Measurements from ENCODE around the gene ULK1.
"Not testable (repeated sequence)": the region's sequence is repeated elsewhere in the genome, so short reads cannot be mapped to it uniquely, and the experiment has no call there.

Gene ULK1

DNA sequence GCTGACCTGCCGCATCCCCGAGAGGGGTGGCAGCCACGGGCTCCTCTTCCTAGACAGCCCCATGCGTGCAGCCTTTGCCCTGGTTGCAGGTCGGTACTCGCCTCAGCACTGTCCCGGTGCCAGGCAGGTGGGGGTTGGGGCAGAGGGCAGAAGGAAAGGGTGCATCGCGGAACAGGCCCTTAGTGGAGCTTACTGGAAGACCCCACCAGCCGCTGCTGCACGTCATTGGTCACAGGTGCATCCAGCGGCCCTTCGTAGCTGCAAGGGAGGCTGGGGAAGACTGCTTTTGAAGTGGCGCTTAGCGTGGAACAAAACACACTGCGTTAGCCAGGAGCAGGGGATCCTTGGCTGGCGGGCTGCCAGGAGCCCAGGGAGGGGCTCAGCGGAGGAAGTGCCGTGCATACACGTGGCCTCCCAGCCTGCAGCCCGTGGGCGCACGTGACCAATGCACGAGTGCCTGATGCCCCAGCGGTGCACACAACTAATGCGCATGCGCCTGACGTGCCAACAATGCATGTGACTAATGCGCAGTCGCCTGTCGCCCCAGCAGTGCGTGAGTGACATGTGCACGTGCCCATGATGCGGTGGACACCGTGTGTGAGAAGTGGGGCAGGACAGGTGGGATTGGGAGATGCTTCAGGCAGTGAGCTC, 50.3 kb downstream of the ULK1 start:
- no peak overlapping the region for H3K27ac ChIP-seq

DNA sequence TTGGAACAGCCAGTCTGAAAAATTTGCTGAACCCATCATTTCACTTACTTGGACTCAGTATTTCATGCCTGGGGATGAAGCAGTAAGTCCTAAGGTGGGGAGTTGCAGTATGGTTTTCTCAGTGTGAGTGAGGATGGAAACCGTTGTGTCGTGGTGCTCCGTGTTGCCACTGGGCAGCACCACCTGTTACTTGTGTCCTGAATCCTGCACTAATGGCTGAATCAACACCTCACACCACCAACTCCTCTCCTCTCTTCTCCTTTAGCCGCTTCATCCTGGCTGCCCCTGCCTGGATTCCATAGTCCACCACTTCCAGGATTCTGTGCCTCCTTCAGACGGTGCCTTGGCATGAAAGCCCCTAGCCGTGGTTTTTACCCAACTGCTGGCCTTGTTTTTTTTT, 52.3 kb downstream of the ULK1 start:
- no peak for TF ChIP-seq ZFX (IDR thresholded peaks at IDR 0.05; ENCODE audit: borderline replicate concordance)
- TF ChIP-seq, protein P1, sequence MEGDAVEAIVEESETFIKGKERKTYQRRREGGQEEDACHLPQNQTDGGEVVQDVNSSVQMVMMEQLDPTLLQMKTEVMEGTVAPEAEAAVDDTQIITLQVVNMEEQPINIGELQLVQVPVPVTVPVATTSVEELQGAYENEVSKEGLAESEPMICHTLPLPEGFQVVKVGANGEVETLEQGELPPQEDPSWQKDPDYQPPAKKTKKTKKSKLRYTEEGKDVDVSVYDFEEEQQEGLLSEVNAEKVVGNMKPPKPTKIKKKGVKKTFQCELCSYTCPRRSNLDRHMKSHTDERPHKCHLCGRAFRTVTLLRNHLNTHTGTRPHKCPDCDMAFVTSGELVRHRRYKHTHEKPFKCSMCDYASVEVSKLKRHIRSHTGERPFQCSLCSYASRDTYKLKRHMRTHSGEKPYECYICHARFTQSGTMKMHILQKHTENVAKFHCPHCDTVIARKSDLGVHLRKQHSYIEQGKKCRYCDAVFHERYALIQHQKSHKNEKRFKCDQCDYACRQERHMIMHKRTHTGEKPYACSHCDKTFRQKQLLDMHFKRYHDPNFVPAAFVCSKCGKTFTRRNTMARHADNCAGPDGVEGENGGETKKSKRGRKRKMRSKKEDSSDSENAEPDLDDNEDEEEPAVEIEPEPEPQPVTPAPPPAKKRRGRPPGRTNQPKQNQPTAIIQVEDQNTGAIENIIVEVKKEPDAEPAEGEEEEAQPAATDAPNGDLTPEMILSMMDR (IDR thresholded peaks at IDR 0.05) = no peak
- 0 out of 2 replicates have a peak overlapping the region, but pooled peaks have one; percentile 10 for H3K27ac ChIP-seq

More for the DNA sequence above, 50.3 kb downstream of the ULK1 start:
- no peak for TF ChIP-seq ZFX (IDR thresholded peaks at IDR 0.05; ENCODE audit: borderline replicate concordance)

DNA sequence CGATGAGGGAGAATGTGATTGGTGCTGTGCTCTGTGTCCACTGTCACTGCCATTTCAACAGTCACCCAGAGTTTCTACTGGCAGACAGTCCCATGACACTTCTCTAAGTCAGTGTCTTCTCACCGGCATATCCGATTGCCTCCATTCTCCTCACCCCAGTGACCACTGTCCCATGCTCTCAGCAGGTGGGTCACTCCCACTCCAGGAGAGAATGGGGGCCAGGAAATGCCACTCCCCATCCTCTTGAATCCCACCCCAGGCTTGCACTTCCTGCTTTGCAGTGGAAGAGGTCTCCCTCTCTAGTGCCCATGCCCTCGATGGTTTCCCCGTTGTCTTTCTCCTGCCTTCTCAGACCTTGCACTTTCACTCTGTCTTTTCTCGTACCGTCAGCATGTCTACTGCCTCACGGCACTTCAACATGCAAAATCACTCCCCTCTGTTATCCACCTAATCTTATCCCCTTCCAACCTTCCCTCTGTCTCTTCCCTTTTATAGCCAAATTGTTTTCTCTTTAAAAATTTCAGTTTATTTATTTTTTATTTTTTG, 53.1 kb downstream of the ULK1 start:
- H3K27ac ChIP-seq = 0 out of 2 replicates have a peak overlapping the region, but pooled peaks have one; percentile 10
- TF ChIP-seq, protein P1 (IDR thresholded peaks at IDR 0.05) = no peak
- TF ChIP-seq ZFX (IDR thresholded peaks at IDR 0.05; ENCODE audit: borderline replicate concordance) = no peak

DNA sequence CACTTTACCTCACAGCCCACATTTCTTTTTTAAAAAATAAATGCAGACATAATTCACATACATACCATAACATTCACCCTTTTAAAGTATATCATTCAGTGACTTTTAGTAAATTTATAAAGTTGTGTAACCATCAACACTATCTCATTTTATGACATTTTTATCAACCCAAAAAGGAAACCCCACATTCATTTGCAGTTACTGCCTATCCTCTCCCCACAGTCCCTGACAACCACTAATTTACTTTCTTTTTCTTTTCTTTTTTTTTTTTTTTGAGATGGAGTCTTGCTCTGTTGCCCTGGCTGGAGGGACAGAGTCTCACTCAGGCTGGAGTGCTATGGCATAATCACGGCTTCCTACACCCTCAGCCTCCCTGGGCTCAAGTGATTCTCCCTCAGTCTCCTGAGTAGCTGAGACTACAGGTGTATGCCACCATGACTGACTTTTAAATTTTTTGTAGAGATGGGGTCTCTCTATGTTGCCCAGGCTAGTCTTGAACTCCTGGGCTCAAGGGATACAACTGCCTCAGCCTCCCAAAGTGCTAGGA, 53.8 kb downstream of the ULK1 start:
- no peak for TF ChIP-seq ZFX (IDR thresholded peaks at IDR 0.05; ENCODE audit: borderline replicate concordance)
- TF ChIP-seq, protein P1 (IDR thresholded peaks at IDR 0.05) = no peak
- peak overlapping the region; percentile 84 for H3K27ac ChIP-seq

DNA sequence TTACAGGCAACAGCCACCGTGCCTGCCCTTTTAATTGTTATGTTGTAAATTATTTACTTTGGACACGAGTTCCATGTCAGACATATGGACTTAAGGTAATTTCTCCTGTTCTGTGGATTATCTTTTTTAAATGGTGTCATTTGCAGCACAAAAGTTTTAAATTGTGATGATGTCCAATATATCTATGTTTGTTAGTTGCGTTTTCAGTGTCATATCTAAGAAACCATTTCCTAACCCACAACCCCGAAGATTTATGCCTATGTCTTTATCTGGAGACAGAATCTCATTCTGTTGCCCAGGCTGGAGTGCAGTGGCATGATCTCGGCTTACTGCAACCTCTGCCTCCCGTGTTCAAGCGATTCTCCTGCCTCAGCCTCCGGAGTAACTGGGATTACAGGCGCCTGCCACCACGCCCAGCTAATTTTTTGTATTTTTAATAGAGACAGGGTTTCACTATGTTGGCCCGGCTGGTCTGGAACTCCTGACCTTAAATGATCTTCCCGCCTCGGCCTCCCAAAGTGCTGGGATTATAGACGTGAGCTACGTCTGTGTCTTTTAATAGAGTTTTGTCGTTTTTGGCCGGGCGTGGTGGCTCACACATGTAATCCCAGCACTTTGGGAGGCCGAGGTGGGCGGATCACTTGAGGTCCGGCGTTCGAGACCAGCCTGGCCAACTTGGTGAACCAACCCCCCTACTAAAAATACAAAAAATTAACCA, 54.5 kb downstream of the ULK1 start:
- peak overlapping the region; percentile 84 for H3K27ac ChIP-seq

DNA sequence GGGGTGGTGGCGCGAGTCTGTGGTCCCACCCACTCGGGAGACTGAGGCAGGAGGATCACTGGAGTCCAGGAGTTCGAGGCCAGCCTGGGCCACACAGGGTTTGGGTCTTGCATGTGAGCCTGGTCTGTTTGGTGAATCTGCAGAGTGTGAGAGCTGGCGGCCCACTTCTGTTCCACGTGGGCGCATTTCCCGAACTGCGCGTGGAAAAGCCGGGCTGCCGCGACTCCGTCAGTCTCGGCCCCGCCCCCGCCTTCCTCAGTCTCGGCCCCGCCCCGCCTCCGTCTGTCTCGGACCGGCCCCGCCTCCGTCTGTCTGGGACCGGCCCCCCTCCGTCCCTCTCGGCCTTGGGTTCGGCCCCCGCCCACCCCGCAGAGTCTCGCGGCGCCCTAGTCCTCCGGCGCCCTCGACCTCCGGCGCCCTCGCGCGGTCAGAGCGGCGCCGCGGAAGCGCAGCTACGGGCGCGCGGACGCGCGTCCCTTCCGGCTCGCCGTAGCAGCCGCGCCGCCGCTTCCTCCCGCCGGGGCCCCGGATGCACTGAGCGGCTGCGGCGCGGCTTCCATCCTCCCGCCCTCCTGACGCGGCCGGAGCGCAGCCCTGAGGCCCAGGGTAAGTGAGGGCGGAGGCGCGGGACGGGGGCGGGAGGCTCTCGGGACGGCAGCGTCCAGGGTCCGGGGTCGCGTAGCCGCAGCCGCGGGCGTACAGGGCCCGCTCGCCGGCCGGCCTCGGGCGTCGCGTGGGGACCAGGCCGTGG, 55.2 kb downstream of the ULK1 start, which contains the start of gene EP400:
Gene EP400 (plus strand): TSS at position 512 of the 751 bp plus-strand sequence. CDS start 10,678 bp downstream, outside the sequence.
- H3K27ac ChIP-seq = peak within 1 kb of the TSS; percentile 84

DNA sequence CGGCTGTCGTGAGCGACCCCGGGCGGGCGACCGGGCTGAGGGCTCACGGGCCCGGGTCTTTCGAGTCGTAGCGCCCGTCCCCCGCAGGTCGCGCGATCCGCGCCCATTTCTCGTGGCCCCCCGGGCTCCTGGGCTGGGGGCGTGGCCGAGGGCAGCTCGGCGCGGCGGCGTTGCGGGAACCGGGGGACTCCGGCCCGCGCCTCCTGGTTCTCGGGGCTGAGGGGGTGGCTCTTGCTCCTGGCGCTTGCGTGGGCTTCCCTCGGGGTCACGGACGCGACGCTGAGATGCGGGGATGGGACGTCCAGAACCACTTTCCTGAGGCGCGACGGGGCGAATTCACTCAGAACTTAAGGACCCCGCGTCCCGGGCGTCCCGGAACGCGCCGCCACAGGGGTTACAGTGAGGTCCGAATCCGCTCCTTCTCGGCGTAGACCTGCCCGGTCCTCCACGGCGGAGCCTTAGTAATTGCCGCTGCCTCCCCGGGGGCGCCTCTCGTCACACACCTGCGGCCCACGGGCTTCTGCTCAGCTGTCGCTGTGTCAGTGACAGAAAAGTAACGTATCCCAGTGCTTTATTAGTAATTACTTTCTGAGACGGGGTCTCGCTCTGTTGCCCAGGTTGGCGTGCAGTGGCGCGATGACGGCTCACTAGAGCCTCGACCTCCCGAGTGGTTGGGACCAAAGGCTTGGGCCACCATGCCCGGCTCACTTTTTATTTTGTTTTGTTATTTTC, 55.9 kb downstream of the ULK1 start:
- H3K27ac ChIP-seq = peak overlapping the region; percentile 84
- TF ChIP-seq, protein P1 (IDR thresholded peaks at IDR 0.05) = no peak
- no peak for TF ChIP-seq ZFX (IDR thresholded peaks at IDR 0.05; ENCODE audit: borderline replicate concordance)

More for the DNA sequence above, 55.2 kb downstream of the ULK1 start, which contains the start of gene EP400:
- TF ChIP-seq, protein P1 (IDR thresholded peaks at IDR 0.05) = peak; percentile 96
- TF ChIP-seq ZFX (IDR thresholded peaks at IDR 0.05; ENCODE audit: borderline replicate concordance) = no peak

DNA sequence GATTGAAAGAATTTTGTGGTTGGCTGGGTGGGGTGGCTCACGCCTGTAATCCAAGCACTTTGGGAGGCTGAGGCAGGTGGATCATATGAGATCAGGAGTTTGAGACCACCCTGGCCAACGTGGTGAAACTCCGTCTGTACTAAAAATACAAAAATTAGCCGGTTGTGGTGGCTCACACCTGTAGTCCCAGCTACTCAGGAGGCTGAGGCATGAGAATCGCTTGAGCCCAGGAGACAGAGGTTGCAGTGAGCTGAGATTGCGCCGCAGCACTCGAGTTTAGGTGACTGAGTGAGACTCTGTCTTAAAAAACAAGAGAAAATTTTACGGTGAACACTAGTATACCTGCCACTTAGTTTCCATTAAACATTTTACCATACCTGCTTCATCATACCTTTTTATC, 59.4 kb downstream of the ULK1 start:
- H3K27ac ChIP-seq = not testable (repeated sequence)

DNA sequence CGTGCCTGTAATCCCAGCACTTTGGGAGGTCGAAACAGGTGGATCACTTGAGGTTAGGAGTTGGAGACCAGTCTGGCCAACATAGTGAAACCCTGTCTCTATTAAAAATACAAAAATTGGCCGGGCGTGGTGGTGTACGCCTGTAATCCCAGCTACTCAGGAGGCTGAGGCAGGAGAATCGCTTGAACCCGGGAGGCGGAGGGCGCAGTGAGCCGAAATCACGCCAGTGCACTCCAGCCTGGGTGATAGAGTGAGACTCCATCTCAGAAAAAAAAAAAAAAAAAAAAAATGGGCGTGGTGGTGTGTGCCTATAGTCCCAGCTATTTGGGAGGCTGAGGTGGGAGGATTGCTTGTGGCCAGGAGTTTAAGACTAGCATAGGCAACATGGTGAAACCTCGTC, 60.0 kb downstream of the ULK1 start:
- not testable (repeated sequence) for H3K27ac ChIP-seq
